HG02678 (cell line): ENCODE data around the gene ENPP3.
A peak's percentile ranks its signal among the peaks of the same experiment; 100 is the strongest.
"Not testable (repeated sequence)": the region's sequence is repeated elsewhere in the genome, so short reads cannot be mapped to it uniquely, and the experiment has no call there.

Experiments used
- ATAC-seq: cut with Tn5 transposase; IDR thresholded peaks from one replicate; pipeline ENCODE4 v1.9.1; 2021; ENCODE audit warnings: mild to moderate bottlenecking, moderate library complexity; ENCODE audit not compliant: unreplicated experiment

The ENPP3 gene

DNA sequence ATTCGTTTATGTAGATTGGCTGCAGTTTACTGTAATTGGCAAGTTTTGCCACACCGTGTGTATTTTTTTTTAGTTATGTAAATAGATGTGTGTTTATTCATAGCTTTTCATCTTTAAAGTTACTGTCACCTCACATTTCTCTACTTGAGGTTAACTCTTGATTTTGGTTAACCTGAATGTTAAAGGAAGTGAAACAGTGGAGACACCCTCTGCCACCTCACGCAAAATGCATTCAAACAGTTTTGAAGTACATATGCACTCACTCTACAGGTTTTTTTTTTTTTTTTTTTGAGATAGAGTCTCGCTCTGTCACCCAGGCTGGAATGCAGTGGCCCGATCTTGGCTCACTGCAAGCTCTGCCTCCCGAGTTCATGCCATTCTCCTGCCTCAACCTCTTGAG, 46.4 kb downstream of the ENPP3 start:
- peak; percentile 70 for ATAC-seq

GRCh38 chr6:131685266-131685780, 48.2 kb downstream of the ENPP3 start:
- ATAC-seq, result peak; percentile 63

DNA sequence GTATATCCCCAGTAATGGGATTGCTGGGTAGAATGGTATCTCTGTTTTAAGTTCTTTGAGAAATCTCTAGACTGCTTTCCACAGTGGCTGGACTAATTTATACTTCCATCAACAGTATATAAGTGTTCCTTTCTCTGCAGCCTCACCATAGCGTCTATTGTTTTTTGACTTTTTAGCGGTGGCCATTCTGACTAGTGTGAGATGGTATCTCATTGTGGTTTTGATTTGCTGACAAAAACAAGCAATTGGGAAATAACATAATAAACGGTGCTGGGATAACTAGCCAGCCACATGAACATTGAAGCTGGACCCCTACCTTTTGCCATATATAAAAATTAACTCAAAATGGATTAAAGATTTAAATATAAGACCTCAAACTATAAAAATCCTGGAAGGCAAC, 49.9 kb downstream of the ENPP3 start:
- ATAC-seq, result no peak

GRCh38 chr6:131688286-131688685, 51.2 kb downstream of the ENPP3 start:
- peak; percentile 64 for ATAC-seq

GRCh38 chr6:131692031-131692430, 54.9 kb downstream of the ENPP3 start:
- no peak for ATAC-seq

DNA sequence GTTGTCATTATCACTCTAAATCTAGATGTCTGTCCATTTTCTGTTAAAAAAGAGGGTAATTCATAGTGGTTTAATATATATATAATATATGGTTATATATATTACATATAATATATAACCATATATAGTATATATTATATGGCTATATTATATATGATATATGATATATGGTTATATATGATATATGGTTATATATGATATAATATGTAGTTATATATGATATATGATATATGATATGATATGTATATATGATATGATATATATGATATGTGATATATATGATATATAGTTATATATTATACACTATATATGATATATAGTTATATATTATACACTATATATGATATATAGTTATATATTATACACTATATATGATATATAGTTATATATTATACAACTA, 55.5 kb downstream of the ENPP3 start:
- no peak for ATAC-seq

DNA sequence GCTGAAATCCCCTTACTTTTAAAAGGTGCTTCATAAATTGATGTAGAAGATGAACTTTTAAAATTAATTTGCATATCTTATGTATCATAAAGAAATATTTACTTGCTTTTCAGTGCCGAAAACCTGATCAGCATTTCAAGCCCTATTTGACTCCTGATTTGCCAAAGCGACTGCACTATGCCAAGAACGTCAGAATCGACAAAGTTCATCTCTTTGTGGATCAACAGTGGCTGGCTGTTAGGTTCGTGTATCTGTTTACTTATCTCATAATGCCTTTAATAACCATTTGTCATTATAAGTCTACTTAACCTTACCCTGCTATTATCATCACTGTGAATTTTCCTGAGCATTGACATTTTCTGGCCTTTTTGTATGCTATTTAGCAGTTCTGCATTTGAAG, 56.3 kb downstream of the ENPP3 start:
- ATAC-seq, result no peak

GRCh38 chr6:131694832-131695426, 57.8 kb downstream of the ENPP3 start:
- ATAC-seq, result peak; percentile 95

GRCh38 chr6:131696956-131697355, 59.9 kb downstream of the ENPP3 start:
- no peak for ATAC-seq

DNA sequence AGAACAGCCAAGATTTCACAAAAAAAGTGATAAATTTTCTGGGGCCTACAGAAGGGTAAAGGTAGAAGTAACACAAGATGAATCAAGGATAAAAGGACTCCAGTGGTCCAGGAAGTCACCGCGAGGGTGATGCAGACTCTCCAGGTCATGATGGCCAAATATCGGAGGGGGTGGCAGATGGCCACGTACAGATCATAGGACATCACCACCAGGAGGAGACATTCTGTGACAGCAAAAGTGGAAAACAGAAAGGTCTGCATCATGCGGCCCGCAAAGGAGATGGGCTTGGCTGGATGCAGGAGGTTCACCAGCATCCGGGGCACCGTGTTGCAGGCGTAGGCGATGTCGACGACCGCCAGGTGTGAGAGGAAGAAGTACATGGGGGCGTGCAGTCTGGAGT, 63.7 kb downstream of the ENPP3 start:
- ATAC-seq, result not testable (repeated sequence)

GRCh38 chr6:131703905-131704304, 66.8 kb downstream of the ENPP3 start:
- not testable (repeated sequence) for ATAC-seq

- ATAC-seq, result not testable (repeated sequence)
These were observed 73.8 kb downstream of the ENPP3 start, which contains the start of gene CTAGE9 for GRCh38 chr6:131710917-131711316. TSS of gene CTAGE9 (minus strand) at chr6:131711017. CDS start at chr6:131711017, 0 bp downstream.

- ATAC-seq, result not testable (repeated sequence)
These were observed 78.5 kb downstream of the ENPP3 start for GRCh38 chr6:131715567-131715966.

GRCh38 chr6:131717836-131718542, 80.9 kb downstream of the ENPP3 start:
- no peak for ATAC-seq

GRCh38 chr6:131721161-131721560, 84.1 kb downstream of the ENPP3 start:
- no peak for ATAC-seq

DNA sequence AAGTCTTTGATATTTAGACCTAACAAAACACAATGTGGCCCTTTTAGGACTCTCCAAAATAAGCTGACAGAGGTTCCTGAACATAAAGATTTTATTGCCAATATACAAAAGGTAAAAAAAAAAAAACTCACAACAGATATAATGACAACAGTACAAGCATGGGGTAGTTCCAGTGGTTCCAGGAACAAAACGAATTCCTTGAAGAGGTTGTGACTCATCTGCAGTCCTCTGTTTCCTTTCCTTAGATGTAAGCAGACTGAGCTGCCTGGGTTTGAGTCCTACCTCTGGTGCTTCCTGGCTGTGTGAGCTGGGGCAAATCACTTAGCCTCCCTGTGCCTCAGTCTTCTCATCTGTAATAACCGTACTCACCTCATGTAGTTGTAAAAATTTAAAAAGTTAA, 87.0 kb downstream of the ENPP3 start:
- no peak for ATAC-seq

- ATAC-seq, result no peak
These were observed 90.4 kb downstream of the ENPP3 start for GRCh38 chr6:131727467-131727866.

DNA sequence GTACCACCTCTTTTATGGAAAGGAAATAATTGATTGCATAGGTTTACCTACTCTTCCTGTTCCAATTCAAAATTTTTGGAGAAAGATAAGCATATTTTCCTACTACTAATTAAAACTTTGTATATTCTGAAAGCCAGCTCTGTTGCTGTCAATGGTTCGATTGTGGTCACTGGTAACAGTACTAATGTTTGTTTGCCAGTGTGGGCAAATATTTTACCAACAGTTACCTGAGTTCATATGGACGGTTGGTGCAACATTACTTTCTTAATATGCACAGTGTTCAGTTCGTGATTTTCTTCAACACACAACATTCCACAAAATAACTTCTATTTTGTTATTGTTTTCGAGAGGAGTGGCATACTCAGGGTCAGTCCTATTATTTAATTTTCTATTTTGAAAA, 90.8 kb downstream of the ENPP3 start:
- no peak for ATAC-seq

DNA sequence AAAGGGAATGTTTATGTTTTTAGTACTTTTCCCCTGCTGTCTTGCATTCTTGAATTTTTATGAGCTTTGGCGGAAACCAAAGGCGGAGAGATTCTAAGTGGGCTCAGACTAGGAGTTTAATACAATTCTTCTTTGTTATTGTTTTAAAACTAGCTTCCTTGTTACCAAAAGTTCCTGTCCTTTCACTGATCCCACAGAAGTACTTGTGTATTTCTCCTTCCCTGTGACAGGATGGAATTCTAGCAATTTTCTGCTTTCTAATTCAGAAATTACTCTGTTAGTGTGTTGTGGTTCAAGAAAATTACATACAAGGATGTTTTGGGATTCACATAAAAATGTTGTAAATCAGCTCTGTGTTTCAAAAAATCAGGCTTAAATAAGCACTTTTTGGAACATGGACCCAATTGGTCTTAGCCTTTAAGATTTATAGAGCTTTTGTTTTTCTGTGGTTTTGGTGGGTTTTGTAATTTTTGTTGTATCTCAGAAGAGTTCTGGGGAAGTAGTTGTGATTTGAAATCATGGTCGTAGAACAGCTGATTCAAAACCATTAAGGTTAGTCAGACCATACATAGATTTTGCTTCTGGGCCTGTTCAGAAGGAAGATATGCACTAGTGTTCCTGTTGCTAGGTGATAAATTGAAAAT, 91.3 kb downstream of the ENPP3 start:
- no peak for ATAC-seq

GRCh38 chr6:131729550-131729949, 92.4 kb downstream of the ENPP3 start:
- ATAC-seq, result no peak

DNA sequence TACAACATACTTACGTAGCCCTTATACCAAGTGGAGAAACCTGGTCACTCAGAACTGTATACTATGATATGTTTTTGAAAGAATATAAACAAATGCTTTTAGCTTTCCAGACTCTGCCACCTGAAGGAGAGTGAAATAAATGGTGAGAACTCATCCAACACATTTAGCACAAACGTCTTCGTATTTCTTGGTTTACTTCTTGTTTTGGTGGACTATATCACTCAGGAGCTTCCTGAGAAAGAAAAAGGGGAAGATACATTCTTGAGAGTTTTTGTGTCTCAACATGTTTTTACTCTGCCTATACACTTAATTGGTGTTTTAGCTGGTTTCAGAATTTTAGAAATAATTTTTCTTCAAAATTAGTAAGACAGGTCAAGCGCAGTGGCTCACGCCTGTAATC, 93.2 kb downstream of the ENPP3 start:
- no peak for ATAC-seq

- no peak for ATAC-seq
These were observed 94.1 kb downstream of the ENPP3 start for GRCh38 chr6:131731224-131731623.
